ENCODE data around the gene C10orf53. TPM values are rescaled to one million over a fixed set of nuclear protein-coding genes. Genes with fewer than 3 reads are reported as not detected.

Gene C10orf53
- polyA plus RNA-seq, 1 of the 3 experiments (the other 2 are of a cell fraction), result not detected

GRCh38 chr10:49738616-49739360 lies 59.3 kb downstream of the C10orf53 start:
- H3K9me2 ChIP-seq, result no peaks in the 10 kb centered on the region
- H3K36me3 ChIP-seq (replicated peaks in 1 of 2; ENCODE audit: control insufficient read depth in 1 of 2, insufficient read depth in 2 of 2, low read length in 1 of 2), result peaks cover 0 to 26% of the 10 kb centered on the region in 2 experiments
- no peaks in the 10 kb centered on the region for H3K4me1 ChIP-seq (ENCODE audit: control insufficient read depth in 1 of 2, insufficient read depth in 2 of 2, low read depth in 1 of 2, low read length in 1 of 2)
- no peak overlapping the region for H3K4me2 ChIP-seq
- ChIA-PET POLR2A (no interaction called here), CTCF (no interaction called here)
- TF ChIP-seq JUND (IDR thresholded peaks at IDR 0.05) (no peak), TAF1 (IDR thresholded peaks at IDR 0.05; ENCODE audit: borderline replicate concordance, low read depth, low read length) (no peak), IRF3 (IDR thresholded peaks at IDR 0.05; ENCODE audit: low read depth, low read length) (no peak), RXRA (IDR thresholded peaks at IDR 0.05; ENCODE audit: borderline replicate concordance, low read depth) (no peak), CTCF (IDR thresholded peaks at IDR 0.05) (no peak), TEAD4 (IDR thresholded peaks at IDR 0.05; ENCODE audit: borderline replicate concordance, insufficient read depth) (no peak), EP300 (IDR thresholded peaks at IDR 0.05; ENCODE audit: borderline replicate concordance in 1 of 2, low read depth in 1 of 2, low read length in 1 of 2) (no peak), POLR2AphosphoS5 (IDR thresholded peaks at IDR 0.05; ENCODE audit: low read depth, low read length) (no peak), SIN3A (IDR thresholded peaks at IDR 0.05; ENCODE audit: borderline replicate concordance, low read depth, low read length) (no peak)
- H2AFZ ChIP-seq (ENCODE audit: low read depth), result no peak overlapping the region
- no peak overlapping the region for H3K9ac ChIP-seq
- no peaks in the 10 kb centered on the region for H3K27me3 ChIP-seq (ENCODE audit: insufficient read depth)
- H3K27ac ChIP-seq (ENCODE audit: low read depth in 2 of 2, low read length in 1 of 2), result no peak overlapping the region
- H3K4me3 ChIP-seq (ENCODE audit: low read depth in 2 of 2, low read length in 1 of 2), result no peak overlapping the region
- H3F3A ChIP-seq (replicated peaks; ENCODE audit: insufficient read depth), result no peaks in the 10 kb centered on the region
- H3K79me2 ChIP-seq (ENCODE audit: insufficient read depth), result no peaks in the 10 kb centered on the region
- no peaks in the 10 kb centered on the region for H3K9me3 ChIP-seq
- peak; percentile 25 for DNase-seq
- no peaks in the 10 kb centered on the region for H4K20me1 ChIP-seq (ENCODE audit: insufficient read depth)
- WGBS (ENCODE audit: low lambda C conversion rate), result 87% methylated on average over 7 of the region's 10 CpGs

- no peak overlapping the region for H3K27ac ChIP-seq (ENCODE audit: low read depth in 2 of 2, low read length in 1 of 2)
- TF ChIP-seq NFIC (IDR thresholded peaks at IDR 0.05; ENCODE audit: borderline replicate concordance) (no peak), FOXJ3 (CRISPR knock-in tag; IDR thresholded peaks at IDR 0.05) (no peak), MEF2A (IDR thresholded peaks at IDR 0.05; ENCODE audit: borderline replicate concordance, low read depth) (no peak), GATA2 (CRISPR knock-in tag; IDR thresholded peaks at IDR 0.05) (no peak), FOSL2 (IDR thresholded peaks at IDR 0.05; ENCODE audit: borderline replicate concordance, low read depth) (no peak), REST (IDR thresholded peaks at IDR 0.05; ENCODE audit: low read depth, low read length) (no peak), MXI1 (IDR thresholded peaks at IDR 0.05; ENCODE audit: low read depth, low read length) (no peak), PBX3 (IDR thresholded peaks at IDR 0.05) (no peak), FOXM1 (IDR thresholded peaks at IDR 0.05; ENCODE audit: low read depth) (no peak), IRF3 (IDR thresholded peaks at IDR 0.05; ENCODE audit: low read depth, low read length) (no peak)
These were observed 60.0 kb downstream of the C10orf53 start for GRCh38 chr10:49739426-49739825.

More at GRCh38 chr10:49739426-49739825, 60.0 kb downstream of the C10orf53 start:
- Histone ChIP-seq H3K4me2 (no peak overlapping the region), H3K4me1 (ENCODE audit: control insufficient read depth in 1 of 2, insufficient read depth in 2 of 2, low read depth in 1 of 2, low read length in 1 of 2) (no peaks in the 10 kb centered on the region), H4K20me1 (ENCODE audit: insufficient read depth) (no peaks in the 10 kb centered on the region), H3K9me2 (no peaks in the 10 kb centered on the region), H3K36me3 (replicated peaks in 1 of 2; ENCODE audit: control insufficient read depth in 1 of 2, insufficient read depth in 2 of 2, low read length in 1 of 2) (peaks cover 0 to 26% of the 10 kb centered on the region in 2 experiments), H3F3A (replicated peaks; ENCODE audit: insufficient read depth) (no peaks in the 10 kb centered on the region), H3K4me3 (ENCODE audit: low read depth in 2 of 2, low read length in 1 of 2) (no peak overlapping the region), H2AFZ (ENCODE audit: low read depth) (no peak overlapping the region), H3K79me2 (ENCODE audit: insufficient read depth) (no peaks in the 10 kb centered on the region), H3K9ac (no peak overlapping the region), H3K27me3 (ENCODE audit: insufficient read depth) (no peaks in the 10 kb centered on the region), H3K9me3 (no peaks in the 10 kb centered on the region)
- no peak for DNase-seq
- ChIA-PET CTCF (no interaction called here), POLR2A (no interaction called here)
- WGBS (ENCODE audit: low lambda C conversion rate), result 78% methylated on average over 10 of the region's 14 CpGs
